Osteoblast (primary cell): Measurements from ENCODE around the gene CBR3. TPM values are rescaled to one million over a fixed set of nuclear protein-coding genes. Genes with fewer than 3 reads are reported as not detected.

ENCODE experiments used
- DNase-seq: peaks from one replicate; pipeline ENCODE4 v3.0.0; 2011; ENCODE audit warnings: low spot score, mixed read lengths; ENCODE audit not compliant: insufficient read length; ENCODE audit errors: missing footprints
- H2AFZ ChIP-seq: 2 replicates; pipeline ENCODE4 v1.6.0; 2011; ENCODE audit warnings: mild to moderate bottlenecking, low read length
- H3K27ac ChIP-seq: 2 replicates; pipeline ENCODE4 v1.5.1; 2011; ENCODE audit warnings: mild to moderate bottlenecking, low read depth, low read length, moderate library complexity
- H3K27me3 ChIP-seq: 2 replicates; pipeline ENCODE4 v1.6.0; 2012; ENCODE audit warnings: mild to moderate bottlenecking, control low read depth, inconsistent platforms, low read length, moderate library complexity; ENCODE audit not compliant: insufficient read depth
- H3K36me3 ChIP-seq: 2 replicates; pipeline ENCODE4 v1.5.1; 2011; ENCODE audit warnings: mild to moderate bottlenecking, low read length, control low read depth, moderate library complexity; ENCODE audit not compliant: insufficient read depth
- H3K4me1 ChIP-seq: 2 replicates; pipeline ENCODE4 v1.5.1; 2011; ENCODE audit warnings: mild to moderate bottlenecking, low read length, control low read depth, moderate library complexity; ENCODE audit not compliant: insufficient read depth
- H3K4me2 ChIP-seq: 2 replicates; pipeline ENCODE4 v1.6.0; 2011; ENCODE audit warnings: mild to moderate bottlenecking, low read length; ENCODE audit not compliant: insufficient read depth
- H3K4me3 ChIP-seq: fragments of 200-600 bp; sonication (generic); 3 replicates; pipeline ENCODE4 v1.5.1; 2012; ENCODE audit warnings: mild to moderate bottlenecking, low read length, inconsistent platforms; ENCODE audit not compliant: insufficient read depth
- H3K79me2 ChIP-seq: 2 replicates; pipeline ENCODE4 v1.6.0; 2012; ENCODE audit warnings: mild to moderate bottlenecking, low read length, control low read depth, inconsistent platforms; ENCODE audit not compliant: insufficient read depth
- H3K9me3 ChIP-seq: 2 replicates; pipeline ENCODE4 v1.5.1; 2011; ENCODE audit warnings: low read depth, low read length, control low read depth
- H4K20me1 ChIP-seq: 2 replicates; pipeline ENCODE4 v1.6.0; 2012; ENCODE audit warnings: mild to moderate bottlenecking, low read length, control low read depth; ENCODE audit not compliant: insufficient read depth
- CTCF ChIP-seq: IDR thresholded peaks from 2 replicates; pipeline ENCODE4 v1.5.1; 2011; ENCODE audit warnings: mild to moderate bottlenecking, low read depth, low read length, moderate library complexity; ENCODE audit errors: extremely low read depth
- total RNA-seq: library from RNA; depleted of rRNA; stranded (reverse); fragments of >200 nt; gene quantifications from 2 replicates; pipeline ENCODE4 v1.2.3, GENCODE V29; 2012

CBR3 gene
- total RNA-seq, 1 donor = 17.4 TPM

GRCh38 chr21:36165356-36165755 lies 30.5 kb downstream of the CBR3 start:
- Histone ChIP-seq H3K27ac (no peak overlapping the region), H3K9me3 (no peaks in the 10 kb centered on the region), H3K27me3 (no peaks in the 10 kb centered on the region), H3K4me1 (no peaks in the 10 kb centered on the region), H4K20me1 (peaks cover 6% of the 10 kb centered on the region), H3K79me2 (peaks cover 35% of the 10 kb centered on the region), H3K4me2 (no peak overlapping the region), H2AFZ (no peak overlapping the region), H3K4me3 (no peak overlapping the region), H3K36me3 (peaks cover 14% of the 10 kb centered on the region)
- TF ChIP-seq CTCF = no peak
- no peak for DNase-seq

- Histone ChIP-seq H3K36me3 (peaks cover 17% of the 10 kb centered on the region), H3K4me3 (no peak overlapping the region), H3K4me1 (no peaks in the 10 kb centered on the region), H2AFZ (no peak overlapping the region), H3K4me2 (no peak overlapping the region), H3K27me3 (no peaks in the 10 kb centered on the region), H3K27ac (no peak overlapping the region), H4K20me1 (peaks cover 2% of the 10 kb centered on the region), H3K79me2 (peaks cover 25% of the 10 kb centered on the region), H3K9me3 (no peaks in the 10 kb centered on the region)
- no peak for TF ChIP-seq CTCF
- no peak for DNase-seq
Observed at GRCh38 chr21:36166705-36167104, 31.8 kb downstream of the CBR3 start.

- Histone ChIP-seq H3K9me3 (no peaks in the 10 kb centered on the region), H3K36me3 (peaks cover 17% of the 10 kb centered on the region), H4K20me1 (no peaks in the 10 kb centered on the region), H2AFZ (no peak overlapping the region), H3K4me1 (no peaks in the 10 kb centered on the region), H3K27ac (no peak overlapping the region), H3K27me3 (no peaks in the 10 kb centered on the region), H3K4me3 (no peak overlapping the region), H3K79me2 (peaks cover 19% of the 10 kb centered on the region), H3K4me2 (no peak overlapping the region)
- no peak for TF ChIP-seq CTCF
- DNase-seq = no peak
Observed at GRCh38 chr21:36167541-36167940, 32.7 kb downstream of the CBR3 start.

- Histone ChIP-seq H3K27ac (no peak overlapping the region), H3K4me3 (no peak overlapping the region), H3K4me1 (no peaks in the 10 kb centered on the region), H4K20me1 (no peaks in the 10 kb centered on the region), H3K27me3 (no peaks in the 10 kb centered on the region), H3K9me3 (no peaks in the 10 kb centered on the region), H2AFZ (no peak overlapping the region), H3K36me3 (peaks cover 17% of the 10 kb centered on the region), H3K4me2 (no peak overlapping the region), H3K79me2 (peaks cover 2% of the 10 kb centered on the region)
- no peak for DNase-seq
- TF ChIP-seq CTCF = no peak
Observed at GRCh38 chr21:36169470-36170128, 34.7 kb downstream of the CBR3 start.
